Panc1 (cell line): ENCODE measurements around the gene PLXNB1. TPM values are rescaled to one million over a fixed set of nuclear protein-coding genes. Genes with fewer than 3 reads are reported as not detected.

Experiments used
- ATAC-seq: fragments of 200-7000 bp; cut with Tn5 transposase; 2 replicates; pipeline ENCODE4 v1.9.1; 2020; ENCODE audit warnings: mild to moderate bottlenecking, moderate library complexity
- BruUV-seq: library from RNA; stranded (reverse); fragments of 400-500 nt; replicated peaks from 2 replicates; lab custom pipeline; 2021; lab: Mats Ljungman, UMichigan
- CTCF ChIA-PET: fragments of 300-600 bp; sonication (Branson Sonifier 250); formaldehyde crosslinking; loops from one replicate; lab custom pipeline; 2022; ENCODE audit warnings: antibody characterized with exemption; lab: Charles Lee
- POLR2A ChIA-PET: fragments of 300-600 bp; sonication (Branson Sonifier 250); formaldehyde crosslinking; loops from one replicate; lab custom pipeline; 2022; ENCODE audit warnings: antibody characterized with exemption; lab: Charles Lee
- DNase-seq: peaks from one replicate; pipeline ENCODE4 v3.0.0-alpha.2; 2010; ENCODE audit warnings: low read depth, low spot score
- H3K27ac ChIP-seq: 2 replicates; pipeline ENCODE4 v1.5.1; 2011; ENCODE audit warnings: mild to moderate bottlenecking, low read length, inconsistent platforms
- H3K27me3 ChIP-seq: fragments of 200-500 bp; sonication (Bioruptor generic); 2 replicates; pipeline ENCODE4 v1.6.0; 2014; ENCODE audit warnings: low read length, inconsistent platforms; ENCODE audit not compliant: control insufficient read depth, insufficient read depth
- H3K36me3 ChIP-seq: fragments of 200-500 bp; sonication (Bioruptor generic); 2 replicates; pipeline ENCODE4 v1.5.1; 2014; ENCODE audit warnings: inconsistent platforms, mild to moderate bottlenecking, low read length, moderate library complexity; ENCODE audit not compliant: control insufficient read depth, insufficient read depth
- H3K4me1 ChIP-seq: 2 replicates; pipeline ENCODE4 v1.5.1; 2011; ENCODE audit warnings: inconsistent platforms, mild to moderate bottlenecking, low read length, moderate library complexity; ENCODE audit not compliant: control insufficient read depth, insufficient read depth
- H3K4me3 ChIP-seq, 2 experiments: 2 replicates each; pipeline ENCODE4 v1.5.1; 2011 to 2012; ENCODE audit warnings: low read depth in 2 of 2, low read length in 2 of 2, mild to moderate bottlenecking in 2 of 2, inconsistent platforms in 1 of 2, moderate library complexity in 1 of 2
- H3K9me3 ChIP-seq: fragments of 200-500 bp; sonication (Bioruptor generic); 2 replicates; pipeline ENCODE4 v1.5.1; 2014; ENCODE audit warnings: low read depth, mild to moderate bottlenecking, inconsistent platforms, low read length, moderate library complexity; ENCODE audit not compliant: control insufficient read depth, insufficient read depth
- CTCF ChIP-seq: fragments of 450-650 bp; IDR thresholded peaks from 2 replicates; pipeline ENCODE4 v1.5.1; 2017; ENCODE audit warnings: mild to moderate bottlenecking
- POLR2AphosphoS5 ChIP-seq: IDR thresholded peaks from 2 replicates; pipeline ENCODE4 v1.6.1; 2012; ENCODE audit warnings: mild to moderate bottlenecking, low read depth, low read length, moderate library complexity
- REST ChIP-seq, 2 experiments: IDR thresholded peaks; 2 replicates each; pipeline ENCODE4 v1.6.1; 2011 to 2012; ENCODE audit warnings: low read depth in 2 of 2, control low read depth in 1 of 2, low read length in 1 of 2, mild to moderate bottlenecking in 1 of 2, moderate library complexity in 1 of 2; ENCODE audit not compliant: insufficient read depth in 1 of 2
- SIN3A ChIP-seq: IDR thresholded peaks from 2 replicates; pipeline ENCODE4 v1.6.1; 2012; ENCODE audit warnings: low read depth, mild to moderate bottlenecking, low read length, moderate library complexity, borderline replicate concordance; ENCODE audit not compliant: insufficient read depth
- TCF7L2 ChIP-seq: IDR thresholded peaks from 2 replicates; pipeline ENCODE4 v1.6.1; 2011; ENCODE audit warnings: mild to moderate bottlenecking, low read depth, low read length, inconsistent platforms
- in situ Hi-C: cut with HindIII; loops from 2 replicates; pipeline ENCODE4 v1.10.0; 2016; ENCODE audit warnings: low sequenced_read_pairs, low pct_unique_long_range_greater_than_20kb
- intact Hi-C: fragments of 100-400 bp; cut with micrococcal nuclease; formaldehyde crosslinking; loops from one replicate; pipeline ENCODE4 v1.10.0; 2022; ENCODE audit not compliant: unreplicated experiment
- total RNA-seq: library from RNA; stranded (reverse); gene quantifications from one replicate; pipeline ENCODE4 v1.2.1, GENCODE V29; 2021; ENCODE audit not compliant: unreplicated experiment

PLXNB1 gene
- total RNA-seq, 1 experiment from 2014 or later: 22.8 TPM

GRCh38 chr3:48476426-48477053 lies 46.7 kb upstream of the PLXNB1 start:
- ATAC-seq (no peak), DNase-seq (no peak)
- Histone ChIP-seq H3K27me3 (no peaks in the 10 kb centered on the region), H3K9me3 (no peaks in the 10 kb centered on the region), H3K27ac (no peak overlapping the region), H3K4me1 (peaks cover 7% of the 10 kb centered on the region), H3K4me3 (no peak overlapping the region), H3K36me3 (no peaks in the 10 kb centered on the region)
- no peak for TF ChIP-seq POLR2AphosphoS5
- TF ChIP-seq TCF7L2: no peak
- TF ChIP-seq REST (IDR thresholded peaks at IDR 0.05; ENCODE audit: insufficient read depth in 1 of 2, low read depth in 2 of 2, low read length in 1 of 2): no peak
- POLR2A ChIA-PET: no interaction called here
- intact Hi-C loops (no loop called here), in situ Hi-C loops (no loop called here)
- BruUV-seq: no TSS peak
- CTCF ChIA-PET: interaction anchor here (0.6 kb wide), 1 partner anchor 29 kb away, joined by 3 read pairs; no protein-coding TSS in a partner anchor

- H3K27ac ChIP-seq: no peak overlapping the region
- no peaks in the 10 kb centered on the region for H3K9me3 ChIP-seq
- intact Hi-C loops (no loop called here), in situ Hi-C loops (no loop called here)
- TF ChIP-seq TCF7L2: no peak
- no peak for TF ChIP-seq CTCF
- TF ChIP-seq SIN3A: no peak
- TF ChIP-seq REST (IDR thresholded peaks at IDR 0.05; ENCODE audit: insufficient read depth in 1 of 2, low read depth in 2 of 2, low read length in 1 of 2): no peak
- TF ChIP-seq POLR2AphosphoS5: no peak
- ChIA-PET CTCF (no interaction called here), POLR2A (no interaction called here)
- no TSS peak for BruUV-seq
- H3K4me3 ChIP-seq: no peak overlapping the region
- ATAC-seq (no peak), DNase-seq (no peak)
- no peaks in the 10 kb centered on the region for H3K27me3 ChIP-seq
- no peaks in the 10 kb centered on the region for H3K36me3 ChIP-seq
- H3K4me1 ChIP-seq: peaks cover 7% of the 10 kb centered on the region
Measured at GRCh38 chr3:48475188-48475587, 45.3 kb upstream of the PLXNB1 start.
